ENCODE results near the gene RPS10. TPM values are rescaled to one million over a fixed set of nuclear protein-coding genes. Genes with fewer than 3 reads are reported as not detected.

The RPS10 gene
- total RNA-seq, 1 experiment from 2014 or later: 1,644 TPM

- no peak for TF ChIP-seq CTCF (IDR thresholded peaks at IDR 0.05; ENCODE audit: unreplicated experiment)
- H3K27me3 Mint-ChIP-seq (ENCODE audit: insufficient read depth, unreplicated experiment): no peaks in the 10 kb centered on the region
- H3K4me3 Mint-ChIP-seq (ENCODE audit: unreplicated experiment): no peak overlapping the region
- intact Hi-C loops (cut with micrococcal nuclease): no loop called here
- ChIA-PET CTCF (interaction anchor here (0.6 to 1.3 kb wide), 3 partner anchors 20 to 71 kb away, joined by 3 to 4 read pairs (median 3); no protein-coding TSS in a partner anchor), POLR2A (interaction anchor here (1.1 kb wide), 1 partner anchor 13 kb away, joined by 3 read pairs; the partner anchor contains the start of gene RPS10)
- no peak for DNase-seq (ENCODE audit: unreplicated experiment)
- peaks cover 9% of the 10 kb centered on the region for H3K9me3 Mint-ChIP-seq (ENCODE audit: unreplicated experiment)
- BruUV-seq (replicated peaks): no TSS peak
- H3K4me1 Mint-ChIP-seq (ENCODE audit: insufficient read depth, unreplicated experiment): no peaks in the 10 kb centered on the region
- H3K36me3 Mint-ChIP-seq (ENCODE audit: insufficient read depth, unreplicated experiment): no peaks in the 10 kb centered on the region
- H3K27ac Mint-ChIP-seq (ENCODE audit: low read depth, unreplicated experiment): no peak overlapping the region
Observed at GRCh38 chr6:34439442-34439841, 13.6 kb upstream of the RPS10 start.

- intact Hi-C loops (cut with micrococcal nuclease): no loop called here
- H3K9me3 Mint-ChIP-seq (ENCODE audit: unreplicated experiment): peaks cover 9% of the 10 kb centered on the region
- no peak overlapping the region for H3K4me3 Mint-ChIP-seq (ENCODE audit: unreplicated experiment)
- ChIA-PET POLR2A (interaction anchor here (0.7 kb wide), 1 partner anchor 170 kb away, joined by 3 read pairs; no protein-coding TSS in a partner anchor), CTCF (interaction anchor here (0.6 to 1.3 kb wide), 3 partner anchors 20 to 88 kb away, joined by 3 to 4 read pairs (median 3); no protein-coding TSS in a partner anchor)
- no peaks in the 10 kb centered on the region for H3K4me1 Mint-ChIP-seq (ENCODE audit: insufficient read depth, unreplicated experiment)
- no peak for TF ChIP-seq CTCF (IDR thresholded peaks at IDR 0.05; ENCODE audit: unreplicated experiment)
- H3K36me3 Mint-ChIP-seq (ENCODE audit: insufficient read depth, unreplicated experiment): no peaks in the 10 kb centered on the region
- H3K27ac Mint-ChIP-seq (ENCODE audit: low read depth, unreplicated experiment): no peak overlapping the region
- no TSS peak for BruUV-seq (replicated peaks)
- H3K27me3 Mint-ChIP-seq (ENCODE audit: insufficient read depth, unreplicated experiment): no peaks in the 10 kb centered on the region
- no peak for DNase-seq (ENCODE audit: unreplicated experiment)
Observed at GRCh38 chr6:34438705-34439104, 12.8 kb upstream of the RPS10 start.

GRCh38 chr6:34437644-34437970 lies 11.7 kb upstream of the RPS10 start:
- no peaks in the 10 kb centered on the region for H3K4me1 Mint-ChIP-seq (ENCODE audit: insufficient read depth, unreplicated experiment)
- H3K4me3 Mint-ChIP-seq (ENCODE audit: unreplicated experiment): no peak overlapping the region
- TF ChIP-seq CTCF (IDR thresholded peaks at IDR 0.05; ENCODE audit: unreplicated experiment): no peak
- intact Hi-C loops (cut with micrococcal nuclease): no loop called here
- no peaks in the 10 kb centered on the region for H3K36me3 Mint-ChIP-seq (ENCODE audit: insufficient read depth, unreplicated experiment)
- ChIA-PET CTCF (no interaction called here), POLR2A (no interaction called here)
- no peak overlapping the region for H3K27ac Mint-ChIP-seq (ENCODE audit: low read depth, unreplicated experiment)
- no peaks in the 10 kb centered on the region for H3K27me3 Mint-ChIP-seq (ENCODE audit: insufficient read depth, unreplicated experiment)
- no TSS peak for BruUV-seq (replicated peaks)
- peaks cover 9% of the 10 kb centered on the region for H3K9me3 Mint-ChIP-seq (ENCODE audit: unreplicated experiment)
- DNase-seq (ENCODE audit: unreplicated experiment): no peak

GRCh38 chr6:34436803-34437643 lies 11.2 kb upstream of the RPS10 start:
- H3K27me3 Mint-ChIP-seq (ENCODE audit: insufficient read depth, unreplicated experiment): no peaks in the 10 kb centered on the region
- intact Hi-C loops (cut with micrococcal nuclease): no loop called here
- no peaks in the 10 kb centered on the region for H3K36me3 Mint-ChIP-seq (ENCODE audit: insufficient read depth, unreplicated experiment)
- no peak for DNase-seq (ENCODE audit: unreplicated experiment)
- CTCF ChIA-PET: interaction anchor here (1.3 kb wide), 1 partner anchor 804 kb away, joined by 6 read pairs; no protein-coding TSS in a partner anchor
- POLR2A ChIA-PET: interaction anchor here (0.7 kb wide), 2 partner anchors 11 to 695 kb away, joined by 3 read pairs; partner anchors contain the start of gene RPS10
- H3K9me3 Mint-ChIP-seq (ENCODE audit: unreplicated experiment): peaks cover 9% of the 10 kb centered on the region
- no peaks in the 10 kb centered on the region for H3K4me1 Mint-ChIP-seq (ENCODE audit: insufficient read depth, unreplicated experiment)
- no TSS peak for BruUV-seq (replicated peaks)
- no peak overlapping the region for H3K4me3 Mint-ChIP-seq (ENCODE audit: unreplicated experiment)
- no peak for TF ChIP-seq CTCF (IDR thresholded peaks at IDR 0.05; ENCODE audit: unreplicated experiment)
- no peak overlapping the region for H3K27ac Mint-ChIP-seq (ENCODE audit: low read depth, unreplicated experiment)
